Hair follicle dermal papilla cell (primary cell): ENCODE data around the gene ZNF470. TPM values are rescaled to one million over a fixed set of nuclear protein-coding genes. Genes with fewer than 3 reads are reported as not detected.

Experiments
- total RNA-seq: library from RNA; depleted of rRNA; stranded (reverse); fragments of >200 nt; gene quantifications from 2 replicates; pipeline ENCODE4 v1.2.3, GENCODE V29; 2012

Gene ZNF470
- 6.0 and 7.3 TPM in 2 replicates for total RNA-seq

GRCh38 chr19:56567274-56568120, at the start of gene ZNF470:
Gene ZNF470 (plus strand): TSS chr19:56567468. CDS start chr19:56570312, 2,844 bp downstream.

GRCh38 chr19:56538761-56539263, 28.5 kb upstream of the ZNF470 start, which contains the start of gene ZFP28:
Gene ZFP28 (plus strand): TSS chr19:56538948. CDS start chr19:56539019, 71 bp downstream.

GRCh38 chr19:56594783-56595547, 27.7 kb downstream of the ZNF470 start, which contains the start of gene ZNF71:
Gene ZNF71 (plus strand): TSS chr19:56595302. CDS start chr19:56601559, 6,257 bp downstream.

Other genes starting within 250 kb of the ZNF470 start
- 3.4 and 5.1 TPM in 2 replicates for gene ZNF582, start 173.9 kb upstream of the ZNF470 start, total RNA-seq
- gene ZNF583, start 163.1 kb upstream of the ZNF470 start, total RNA-seq: 7.2 and 11.8 TPM in 2 replicates
- gene ZNF667, start 90.1 kb upstream of the ZNF470 start, total RNA-seq: 3.9 and 4.9 TPM in 2 replicates
- 3.6 and 5.2 TPM in 2 replicates for gene ZNF471, start 59.6 kb upstream of the ZNF470 start, total RNA-seq
- gene ZFP28, start 28.5 kb upstream of the ZNF470 start, total RNA-seq: 13.5 and 14.1 TPM in 2 replicates
- 11.5 and 13.1 TPM in 2 replicates for gene ZNF71, start 27.8 kb downstream of the ZNF470 start, total RNA-seq
- gene SMIM17, start 75.7 kb downstream of the ZNF470 start, total RNA-seq: 0.36 and 0.81 TPM in 2 replicates
- 0.49 and 0.97 TPM in 2 replicates for gene ZNF835, start 104.3 kb downstream of the ZNF470 start, total RNA-seq